IMR-90 (cell line): ENCODE results near the gene HSF2. TPM values are rescaled to one million over a fixed set of nuclear protein-coding genes. Genes with fewer than 3 reads are reported as not detected.

Source experiments
- ATAC-seq: fragments of 200-7000 bp; cut with Tn5 transposase; 2 replicates; pipeline ENCODE4 v1.9.1; 2020; ENCODE audit warnings: low read depth, mild to moderate bottlenecking, moderate library complexity
- BruUV-seq: library from RNA; stranded (reverse); fragments of 400-500 nt; replicated peaks from 2 replicates; lab custom pipeline; 2021; lab: Mats Ljungman, UMichigan
- CTCF ChIA-PET: fragments of 300-600 bp; formaldehyde crosslinking; extraction: SDS; loops from one replicate; lab custom pipeline; 2021; ENCODE audit warnings: antibody characterized with exemption; lab: Yijun Ruan, JAX
- POLR2A ChIA-PET: fragments of 300-600 bp; sonication (Branson Sonifier 250); formaldehyde crosslinking; loops from one replicate; lab custom pipeline; 2022; ENCODE audit warnings: antibody characterized with exemption; ENCODE audit not compliant: unreplicated experiment; lab: Charles Lee
- DNase-seq: peaks from one replicate; pipeline ENCODE4 v3.0.0; 2013
- H2AFZ ChIP-seq: replicated peaks from 2 replicates; pipeline ENCODE3; 2013; ENCODE audit warnings: low read length, mild to moderate bottlenecking; ENCODE audit not compliant: poor library complexity
- H2AK5ac ChIP-seq: 2 replicates; pipeline ENCODE4 v1.6.1; 2013; ENCODE audit warnings: low read depth, low read length, inconsistent platforms
- H2AK9ac ChIP-seq: replicated peaks from 2 replicates; pipeline ENCODE3; 2013; ENCODE audit warnings: mild to moderate bottlenecking, low read depth, low read length, moderate library complexity; ENCODE audit not compliant: poor library complexity
- H2BK120ac ChIP-seq: 2 replicates; pipeline ENCODE4 v1.6.1; 2013; ENCODE audit warnings: low read depth, low read length, inconsistent platforms
- H2BK15ac ChIP-seq: 3 replicates; pipeline ENCODE4 v1.6.1; 2013; ENCODE audit warnings: low read depth, low read length, inconsistent platforms
- H2BK20ac ChIP-seq: 2 replicates; pipeline ENCODE4 v1.6.1; 2013; ENCODE audit warnings: low read depth, mild to moderate bottlenecking, inconsistent platforms, low read length, moderate library complexity
- H2BK5ac ChIP-seq: 2 replicates; pipeline ENCODE4 v1.6.1; 2013; ENCODE audit warnings: mild to moderate bottlenecking, low read depth, low read length, inconsistent platforms; ENCODE audit not compliant: poor library complexity, severe bottlenecking
- H3K14ac ChIP-seq: replicated peaks from 2 replicates; pipeline ENCODE4 v1.6.1; 2013; ENCODE audit warnings: low read depth, low read length, inconsistent platforms
- H3K18ac ChIP-seq: 2 replicates; pipeline ENCODE4 v1.6.1; 2013; ENCODE audit warnings: low read depth, low read length, control low read depth
- H3K23ac ChIP-seq: 2 replicates; pipeline ENCODE4 v1.6.1; 2013; ENCODE audit warnings: low read depth, low read length, inconsistent platforms
- H3K27ac ChIP-seq: 2 replicates; pipeline ENCODE4 v1.5.1; 2013; ENCODE audit warnings: mild to moderate bottlenecking, control low read depth, low read length; ENCODE audit not compliant: insufficient read depth
- H3K27me3 ChIP-seq: 2 replicates; pipeline ENCODE4 v1.6.1; 2013; ENCODE audit warnings: low read length; ENCODE audit not compliant: control insufficient read depth, insufficient read depth
- H3K36me3 ChIP-seq: 2 replicates; pipeline ENCODE4 v1.6.1; 2013; ENCODE audit warnings: low read length, mixed read lengths; ENCODE audit not compliant: control insufficient read depth, insufficient read depth
- H3K4ac ChIP-seq: 2 replicates; pipeline ENCODE4 v1.6.1; 2013; ENCODE audit warnings: low read depth, low read length, inconsistent platforms
- H3K4me1 ChIP-seq: 2 replicates; pipeline ENCODE4 v1.6.1; 2013; ENCODE audit warnings: low read length, mixed read lengths; ENCODE audit not compliant: control insufficient read depth, insufficient read depth
- H3K4me2 ChIP-seq: 2 replicates; pipeline ENCODE4 v1.6.1; 2013; ENCODE audit warnings: low read depth, mild to moderate bottlenecking, control low read depth, low read length, moderate library complexity
- H3K4me3 ChIP-seq: 2 replicates; pipeline ENCODE4 v1.5.1; 2013; ENCODE audit warnings: low read depth, mild to moderate bottlenecking, control low read depth, low read length, moderate library complexity; ENCODE audit not compliant: insufficient read depth
- H3K56ac ChIP-seq: 2 replicates; pipeline ENCODE4 v1.6.1; 2013; ENCODE audit warnings: low read length, inconsistent platforms; ENCODE audit not compliant: insufficient read depth; ENCODE audit errors: extremely low read depth
- H3K79me1 ChIP-seq, 2 experiments: 2 replicates each; pipeline ENCODE4 v1.6.1; 2013; ENCODE audit warnings: low read length in 2 of 2, inconsistent platforms in 1 of 2, low read depth in 1 of 2
- H3K9ac ChIP-seq: 2 replicates; pipeline ENCODE4 v1.6.1; 2013; ENCODE audit warnings: low read depth, low read length, control low read depth
- H3K9me1 ChIP-seq: 2 replicates; pipeline ENCODE4 v1.6.1; 2013; ENCODE audit warnings: low read length, inconsistent platforms; ENCODE audit not compliant: insufficient read depth
- H3K9me3 ChIP-seq: 2 replicates; pipeline ENCODE4 v1.6.1; 2013; ENCODE audit warnings: low read length; ENCODE audit not compliant: control insufficient read depth, insufficient read depth
- H4K20me1 ChIP-seq: 2 replicates; pipeline ENCODE4 v1.6.1; 2013; ENCODE audit warnings: low read length, inconsistent platforms; ENCODE audit not compliant: insufficient read depth
- H4K5ac ChIP-seq: 2 replicates; pipeline ENCODE4 v1.6.1; 2013; ENCODE audit warnings: mild to moderate bottlenecking, low read depth, low read length, control low read depth
- H4K8ac ChIP-seq, 2 experiments: 2 replicates each; pipeline ENCODE4 v1.6.1; 2013; ENCODE audit warnings: low read depth in 2 of 2, low read length in 2 of 2, control low read depth in 1 of 2, inconsistent platforms in 1 of 2
- H4K91ac ChIP-seq: 2 replicates; pipeline ENCODE4 v1.6.1; 2013; ENCODE audit warnings: low read depth, low read length, inconsistent platforms; ENCODE audit not compliant: insufficient read depth
- BHLHE40 ChIP-seq: fragments of 150-350 bp; IDR thresholded peaks from 2 replicates; pipeline ENCODE4 v1.6.1; 2016; ENCODE audit warnings: mild to moderate bottlenecking, low read depth, low read length
- CEBPB ChIP-seq: IDR thresholded peaks from 2 replicates; pipeline ENCODE4 v1.6.1; 2012; ENCODE audit warnings: low read depth, low read length, improper control_type of control experiment
- CHD1 ChIP-seq: IDR thresholded peaks from 2 replicates; pipeline ENCODE4 v1.6.1; 2012; ENCODE audit warnings: low read depth, low read length, improper control_type of control experiment
- CTCF ChIP-seq: conservative IDR thresholded peaks from 2 replicates; pipeline ENCODE4 v1.5.1; 2012; ENCODE audit warnings: mild to moderate bottlenecking, low read depth, low read length, improper control_type of control experiment
- ELK1 ChIP-seq: fragments of 150-350 bp; IDR thresholded peaks from 2 replicates; pipeline ENCODE4 v1.6.1; 2016; ENCODE audit warnings: low read depth, mild to moderate bottlenecking, low read length, moderate library complexity, borderline replicate concordance
- FOS ChIP-seq: fragments of 150-350 bp; IDR thresholded peaks from 2 replicates; pipeline ENCODE4 v1.6.1; 2016; ENCODE audit warnings: low read depth, low read length
- MAFK ChIP-seq: IDR thresholded peaks from 2 replicates; pipeline ENCODE4 v1.6.1; 2012; ENCODE audit warnings: low read depth, low read length, improper control_type of control experiment
- MAZ ChIP-seq: IDR thresholded peaks from 2 replicates; pipeline ENCODE4 v1.6.1; 2012; ENCODE audit warnings: low read depth, mild to moderate bottlenecking, low read length, improper control_type of control experiment, moderate library complexity, borderline replicate concordance
- MXI1 ChIP-seq: IDR thresholded peaks from 2 replicates; pipeline ENCODE4 v1.6.1; 2012; ENCODE audit warnings: low read depth, mild to moderate bottlenecking, low read length, moderate library complexity, borderline replicate concordance
- NFE2L2 ChIP-seq: fragments of 150-350 bp; IDR thresholded peaks from 2 replicates; pipeline ENCODE4 v1.6.1; 2016; ENCODE audit warnings: low read depth, mild to moderate bottlenecking, low read length
- POLR2A ChIP-seq: IDR thresholded peaks from 2 replicates; pipeline ENCODE4 v1.6.1; 2012; ENCODE audit warnings: mild to moderate bottlenecking, low read depth, low read length
- RAD21 ChIP-seq: IDR thresholded peaks from 2 replicates; pipeline ENCODE4 v1.6.1; 2012; ENCODE audit warnings: low read length, improper control_type of control experiment
- RCOR1 ChIP-seq: IDR thresholded peaks from 2 replicates; pipeline ENCODE4 v1.6.1; 2012; ENCODE audit warnings: mild to moderate bottlenecking, low read length, improper control_type of control experiment; ENCODE audit not compliant: insufficient replicate concordance
- RFX5 ChIP-seq: IDR thresholded peaks from 2 replicates; pipeline ENCODE4 v1.8.0; 2012; ENCODE audit warnings: low read depth, mild to moderate bottlenecking, low read length, moderate library complexity
- SMC3 ChIP-seq: fragments of 150-350 bp; IDR thresholded peaks from 2 replicates; pipeline ENCODE4 v1.6.1; 2016; ENCODE audit warnings: low read depth, mild to moderate bottlenecking, antibody characterized with exemption, low read length, moderate library complexity
- USF2 ChIP-seq: fragments of 150-350 bp; IDR thresholded peaks from 2 replicates; pipeline ENCODE4 v1.6.1; 2017; ENCODE audit warnings: mild to moderate bottlenecking, antibody characterized with exemption, low read length, low read depth
- WGBS, 2 experiments: methylation state at CpG; one replicate each; pipeline versions ENCODE4 v1.1.5 to v1.1.7; 2013; ENCODE audit warnings: missing lambda C conversion rate in 2 of 2; ENCODE audit not compliant: insufficient read length in 1 of 2; ENCODE audit errors: extremely low coverage in 2 of 2; 5-methylcytosine and 5-hydroxymethylcytosine counted together
- dilution Hi-C: fragments of 300-500 bp; cut with HindIII; formaldehyde crosslinking; loops from one replicate; pipeline ENCODE4 v1.14.3; 2018; ENCODE audit warnings: low sequenced_read_pairs; ENCODE audit not compliant: unreplicated experiment
- in situ Hi-C: fragments of 300-500 bp; cut with MboI; formaldehyde crosslinking; loops from 3 replicates; pipeline ENCODE4 v1.14.3; 2019; ENCODE audit warnings: low sequenced_read_pairs, inconsistent platforms, mixed read lengths
- intact Hi-C: fragments of 100-400 bp; cut with micrococcal nuclease; formaldehyde crosslinking; loops from 2 replicates; pipeline ENCODE4 v1.10.0; 2022
- polyA plus RNA-seq, 3 experiments: library from polyadenylated mRNA; depleted of rRNA; stranded (reverse); fragments of >200 nt; gene quantifications; 2 replicates each; pipeline ENCODE4 v1.2.3, GENCODE V29; 2012; ENCODE audit warnings: low replicate concordance in 1 of 3
- total RNA-seq: library from RNA; depleted of rRNA; stranded (reverse); fragments of >200 nt; gene quantifications from 2 replicates; pipeline ENCODE4 v1.2.3, GENCODE V29; 2012

The HSF2 gene
- total and polyA plus RNA-seq, 2 of the 4 experiments (the other 2 are of a cell fraction): 17.6 to 28.9 TPM

GRCh38 chr6:122369536-122369935, 29.9 kb upstream of the HSF2 start:
- dilution Hi-C loops: no loop called here

More at GRCh38 chr6:122369536-122369935, 29.9 kb upstream of the HSF2 start:
- Histone ChIP-seq H2BK5ac (no peak overlapping the region), H3K27me3 (no peaks in the 10 kb centered on the region), H2AK5ac (no peak overlapping the region), H3K4ac (no peak overlapping the region), H2AK9ac (no peak overlapping the region), H3K9me3 (no peaks in the 10 kb centered on the region), H4K5ac (no peak overlapping the region), H3K56ac (no peak overlapping the region), H3K9me1 (no peaks in the 10 kb centered on the region), H2BK120ac (no peak overlapping the region), H3K4me2 (no peak overlapping the region), H3K18ac (no peak overlapping the region), H2BK20ac (no peak overlapping the region), H4K91ac (no peak overlapping the region), H3K4me1 (no peaks in the 10 kb centered on the region), H2AFZ (no peak overlapping the region), H3K27ac (no peak overlapping the region), H2BK15ac (no peak overlapping the region), H3K23ac (no peak overlapping the region), H3K36me3 (no peaks in the 10 kb centered on the region), H4K8ac (no peak overlapping the region), H3K79me1 (no peaks in the 10 kb centered on the region), H4K20me1 (no peaks in the 10 kb centered on the region), H3K9ac (no peak overlapping the region), H3K14ac (no peak overlapping the region), H3K4me3 (no peak overlapping the region)
- no CpG with 5 or more reads among the region's 1 CpG for WGBS, 2 experiments
- DNase-seq (no peak), ATAC-seq (no peak)
- BruUV-seq: no TSS peak
- intact Hi-C loops (no loop called here), in situ Hi-C loops (no loop called here)
- ChIA-PET CTCF (interaction anchor here (1.6 kb wide), 1 partner anchor 12 kb away, joined by 4 read pairs; no protein-coding TSS in a partner anchor), POLR2A (no interaction called here)
- TF ChIP-seq BHLHE40 (no peak), MAFK (no peak), POLR2A (no peak), FOS (no peak), NFE2L2 (no peak), MXI1 (no peak), CEBPB (no peak), RFX5 (no peak), SMC3 (no peak), RAD21 (no peak), RCOR1 (no peak), USF2 (no peak), CHD1 (no peak), CTCF (no peak), MAZ (no peak), ELK1 (no peak)
